Measurements from ENCODE around the gene NEMF. TPM values are rescaled to one million over a fixed set of nuclear protein-coding genes. Genes with fewer than 3 reads are reported as not detected.
A peak's percentile ranks its signal among the peaks of the same experiment; 100 is the strongest.

Gene NEMF
- total RNA-seq, 2 donors from 2014 or later = 83.4 to 83.5 TPM

DNA sequence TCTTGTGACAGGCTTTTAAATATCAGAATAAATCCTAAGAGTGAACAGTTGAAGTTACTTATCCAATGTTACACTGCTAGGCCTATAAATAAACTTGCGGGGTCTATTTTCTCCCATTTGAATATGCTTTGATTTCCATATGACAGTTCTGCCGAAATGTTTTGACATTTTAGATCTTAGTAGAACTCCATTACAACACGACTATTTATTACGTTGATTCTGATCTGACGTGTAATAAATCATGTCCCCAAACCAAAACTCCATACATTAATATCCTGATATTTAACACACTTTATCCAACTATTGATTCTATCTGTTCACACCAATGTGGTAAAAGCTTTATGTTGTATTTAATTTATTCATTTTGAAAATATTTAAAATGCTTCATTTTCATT lies 16.1 kb upstream of the NEMF start:
- Mint-ChIP-seq H3K27me3 (no peaks in the 10 kb centered on the region), H3K4me1 (peaks cover 14% of the 10 kb centered on the region), H3K4me3 (peak overlapping the region; percentile 94), H3K27ac (peak overlapping the region; percentile 97), H3K36me3 (ENCODE audit: low read depth) (peaks cover 2% of the 10 kb centered on the region)
- no peak for DNase-seq
- H3K9me3 ChIP-seq (ENCODE audit: control insufficient read depth, low read length, poor library complexity, severe bottlenecking) = no peaks in the 10 kb centered on the region
- ATAC-seq = no peak

DNA sequence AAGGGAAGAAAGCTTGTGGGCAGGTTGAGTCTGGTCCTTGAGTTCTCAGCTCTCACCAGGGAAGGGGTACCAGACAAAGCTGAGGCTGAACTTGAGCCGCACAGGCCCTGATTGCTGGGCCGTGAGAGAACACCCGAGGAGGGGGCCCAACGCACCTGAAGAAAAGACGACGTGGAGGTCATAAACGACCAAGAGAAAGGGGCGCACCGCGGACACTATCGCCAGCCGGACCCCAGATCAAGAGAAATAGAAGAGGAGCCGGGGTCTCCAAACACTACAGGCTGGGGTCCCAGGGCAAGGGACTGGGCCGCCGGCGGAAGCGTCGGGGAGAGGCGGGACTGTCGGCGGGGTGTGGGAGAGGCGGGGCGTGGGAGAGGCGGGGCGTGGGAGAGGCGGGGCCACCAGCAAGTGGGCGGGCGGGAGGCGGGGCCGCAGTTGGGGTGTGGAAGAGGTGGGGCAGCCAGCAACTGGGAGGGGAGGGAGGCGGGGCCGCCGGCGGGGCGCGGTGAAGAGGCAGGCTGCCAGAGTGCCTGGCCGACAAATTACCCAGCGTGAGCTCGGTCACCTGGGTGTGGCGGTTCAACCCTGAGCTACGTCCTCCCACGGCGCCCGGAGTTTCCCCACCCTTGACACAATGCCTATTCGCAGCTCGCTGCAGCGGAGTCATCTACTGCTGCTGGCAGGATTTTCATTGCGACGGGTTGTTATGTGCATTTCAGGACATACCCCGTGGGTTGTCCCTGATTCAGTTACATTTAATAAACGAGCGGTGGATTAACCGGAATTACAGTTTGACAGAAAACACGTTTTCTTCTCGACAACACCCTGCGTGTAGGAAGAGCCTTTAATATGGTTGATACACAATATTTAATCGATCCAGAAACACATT lies 15.5 kb upstream of the NEMF start:
- H3K36me3 Mint-ChIP-seq (ENCODE audit: low read depth) = peaks cover 2% of the 10 kb centered on the region
- peak; percentile 94 for ATAC-seq
- peak; percentile 89 to 98 (median 98) for DNase-seq
- peak overlapping the region; percentile 94 for H3K4me3 Mint-ChIP-seq
- peaks cover 14% of the 10 kb centered on the region for H3K4me1 Mint-ChIP-seq
- peak overlapping the region; percentile 97 for H3K27ac Mint-ChIP-seq
- H3K27me3 Mint-ChIP-seq = no peaks in the 10 kb centered on the region
- H3K9me3 ChIP-seq (ENCODE audit: control insufficient read depth, low read length, poor library complexity, severe bottlenecking) = no peaks in the 10 kb centered on the region

DNA sequence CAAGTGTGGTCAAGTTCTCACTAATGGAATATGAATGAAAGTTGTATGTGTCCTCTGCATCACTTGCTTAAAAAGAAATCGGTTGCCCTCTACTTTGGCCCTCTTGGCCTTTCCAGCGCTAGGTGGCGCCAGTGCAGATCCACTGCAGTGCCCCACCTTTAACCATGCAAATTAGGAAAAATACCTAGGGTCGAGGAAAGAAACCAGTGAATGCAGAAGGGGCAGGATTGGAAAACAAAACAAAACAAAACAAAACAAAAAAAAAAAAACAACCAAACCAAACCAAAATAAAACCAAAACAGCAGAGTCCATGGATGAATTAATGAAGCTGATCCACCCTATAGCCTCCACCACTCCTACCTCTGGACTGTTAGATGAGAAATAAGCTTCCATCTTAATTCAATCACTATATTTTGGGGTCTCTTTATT lies 12.9 kb upstream of the NEMF start:
- Mint-ChIP-seq H3K4me1 (peaks cover 22% of the 10 kb centered on the region), H3K36me3 (ENCODE audit: low read depth) (peaks cover 2% of the 10 kb centered on the region), H3K4me3 (no peak overlapping the region), H3K27ac (no peak overlapping the region), H3K27me3 (peaks cover 4% of the 10 kb centered on the region)
- ATAC-seq (no peak), DNase-seq (peak; percentile 58 to 78 (median 65))
- no peaks in the 10 kb centered on the region for H3K9me3 ChIP-seq (ENCODE audit: control insufficient read depth, low read length, poor library complexity, severe bottlenecking)

DNA sequence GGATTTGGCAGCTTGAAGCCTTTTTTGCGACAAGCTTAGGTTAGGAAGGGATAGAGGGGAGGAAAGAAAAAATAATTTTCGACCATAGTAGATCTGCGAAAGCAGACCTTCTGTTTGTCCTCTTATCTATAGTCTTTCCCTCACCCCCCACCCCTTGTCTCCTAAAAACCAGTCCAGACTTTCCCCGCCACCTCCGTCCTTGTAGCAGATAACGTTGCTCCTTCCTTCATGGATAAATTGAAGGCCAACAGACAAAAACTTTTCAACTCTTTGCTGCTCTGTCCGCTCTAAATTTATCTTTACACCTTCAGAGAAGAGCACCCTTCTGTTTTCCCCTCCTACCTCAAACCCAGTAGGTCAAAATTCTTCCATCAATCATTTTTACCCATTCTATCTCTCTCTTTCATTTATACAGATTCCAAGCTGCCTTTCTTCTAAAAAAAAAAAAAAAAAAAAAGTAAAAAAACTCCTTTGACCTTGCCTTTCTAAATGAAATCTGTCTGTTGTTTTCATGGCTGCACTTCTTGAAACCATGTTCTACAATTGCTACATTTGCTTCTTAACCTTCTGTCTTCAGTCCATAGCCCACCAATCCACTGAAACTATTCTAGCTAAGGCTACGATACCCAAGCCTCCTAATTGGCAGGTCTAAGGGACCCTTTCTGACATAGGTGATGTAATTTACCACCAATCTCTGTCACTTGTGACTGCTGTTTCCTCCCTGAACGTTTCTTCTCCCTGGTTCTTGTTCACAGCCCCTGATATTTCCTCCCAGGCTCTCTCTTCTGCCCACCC lies 11.1 kb upstream of the NEMF start:
- no peaks in the 10 kb centered on the region for H3K9me3 ChIP-seq (ENCODE audit: control insufficient read depth, low read length, poor library complexity, severe bottlenecking)
- Mint-ChIP-seq H3K27me3 (peaks cover 4% of the 10 kb centered on the region), H3K27ac (no peak overlapping the region), H3K4me1 (peaks cover 18% of the 10 kb centered on the region), H3K36me3 (ENCODE audit: low read depth) (peaks cover 2% of the 10 kb centered on the region), H3K4me3 (no peak overlapping the region)
- DNase-seq (no peak), ATAC-seq (no peak)

DNA sequence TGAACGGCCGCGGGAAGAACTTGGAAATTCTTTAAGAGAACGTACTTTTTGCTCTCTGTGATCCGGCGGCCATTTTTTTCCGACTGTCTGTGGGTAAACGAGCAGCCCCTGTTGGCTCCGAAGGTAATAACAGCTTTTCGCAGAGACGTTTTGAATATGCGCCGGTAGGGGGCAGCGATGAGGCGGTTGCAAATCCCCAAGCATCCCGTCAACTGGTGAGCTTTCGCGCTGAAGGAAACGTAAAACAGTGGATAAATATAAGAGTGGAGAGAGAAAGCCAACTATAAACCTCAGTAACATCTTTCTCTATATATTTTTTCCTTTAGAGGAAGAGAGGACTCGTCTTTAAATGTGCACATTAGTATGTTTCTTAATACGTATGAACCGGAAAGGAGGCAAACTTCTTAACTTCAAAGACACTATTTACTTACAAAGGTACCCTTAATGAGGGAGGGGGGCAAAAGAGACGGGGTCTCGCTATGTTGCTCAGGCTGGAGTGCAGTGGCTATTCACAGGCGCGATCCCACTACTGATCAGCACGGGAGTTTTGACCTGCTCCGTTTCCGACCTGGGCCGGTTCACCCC lies 9.6 kb upstream of the NEMF start:
- DNase-seq = peak; percentile 65 to 76 (median 73)
- no peak overlapping the region for H3K27ac Mint-ChIP-seq
- ATAC-seq = peak; percentile 47
- no peaks in the 10 kb centered on the region for H3K9me3 ChIP-seq (ENCODE audit: control insufficient read depth, low read length, poor library complexity, severe bottlenecking)
- H3K27me3 Mint-ChIP-seq = peaks cover 4% of the 10 kb centered on the region
- no peaks in the 10 kb centered on the region for H3K36me3 Mint-ChIP-seq (ENCODE audit: low read depth)
- no peak overlapping the region for H3K4me3 Mint-ChIP-seq
- H3K4me1 Mint-ChIP-seq = peaks cover 11% of the 10 kb centered on the region

DNA sequence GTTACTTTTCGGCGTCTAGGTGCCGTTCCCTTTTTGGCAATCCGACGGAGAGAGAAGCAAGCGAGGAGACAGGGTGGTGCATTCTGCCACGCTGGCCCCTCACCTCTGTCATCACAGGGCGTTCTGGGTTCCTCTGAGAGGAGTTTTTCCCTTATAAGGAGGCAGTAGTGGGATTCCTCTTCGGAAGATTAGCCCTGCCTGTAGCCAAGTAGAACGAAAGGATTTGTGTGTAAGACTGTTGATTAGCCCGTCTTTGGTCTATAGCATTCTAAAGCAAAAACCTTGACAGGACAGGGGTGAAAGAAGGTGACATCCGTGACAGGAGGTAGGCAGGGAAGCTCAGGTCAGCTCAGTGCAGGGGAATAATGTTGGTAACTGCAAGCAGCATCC lies 9.1 kb upstream of the NEMF start:
- Mint-ChIP-seq H3K27ac (no peak overlapping the region), H3K36me3 (ENCODE audit: low read depth) (no peaks in the 10 kb centered on the region), H3K4me3 (no peak overlapping the region), H3K27me3 (peaks cover 4% of the 10 kb centered on the region), H3K4me1 (peaks cover 11% of the 10 kb centered on the region)
- H3K9me3 ChIP-seq (ENCODE audit: control insufficient read depth, low read length, poor library complexity, severe bottlenecking) = no peaks in the 10 kb centered on the region
- ATAC-seq (peak; percentile 8), DNase-seq (peak in 2 of 3 donors; percentile 31 to 33)

DNA sequence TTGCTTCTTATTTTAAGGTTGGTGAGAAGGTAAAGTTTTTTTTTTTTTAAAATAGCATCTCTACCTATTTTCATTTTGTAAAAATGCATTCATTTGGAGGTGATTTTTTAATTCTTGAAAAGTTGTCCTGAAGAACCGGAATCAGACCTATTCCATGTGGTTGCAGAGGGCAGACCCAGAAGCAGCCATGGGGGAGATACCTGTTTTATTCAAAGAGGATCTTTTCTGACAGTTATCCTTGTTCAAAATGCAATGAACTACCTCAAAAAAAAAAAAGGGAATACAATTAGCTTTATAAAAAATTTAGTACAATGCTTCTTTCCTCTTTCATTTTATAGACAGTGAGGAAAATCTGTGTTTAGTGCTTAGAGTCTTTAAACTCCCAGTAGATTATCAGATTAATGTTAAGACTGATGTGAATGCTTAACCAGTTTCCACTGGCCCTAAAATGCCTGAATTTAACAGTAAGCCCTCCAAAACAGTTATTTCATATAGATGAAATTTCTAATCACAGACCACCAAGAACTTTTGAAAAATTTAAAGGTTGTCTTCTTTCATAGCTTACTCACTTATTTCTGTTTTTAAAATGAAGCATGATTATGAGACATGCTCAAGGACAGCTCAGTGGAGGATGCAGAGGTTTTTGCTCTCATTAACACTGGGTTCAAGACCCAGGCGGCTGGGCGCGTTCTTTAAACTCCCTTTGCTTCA lies 8.6 kb upstream of the NEMF start:
- DNase-seq = no peak
- ATAC-seq = no peak
- peaks cover 4% of the 10 kb centered on the region for H3K27me3 Mint-ChIP-seq
- H3K4me3 Mint-ChIP-seq = no peak overlapping the region
- no peaks in the 10 kb centered on the region for H3K9me3 ChIP-seq (ENCODE audit: control insufficient read depth, low read length, poor library complexity, severe bottlenecking)
- H3K27ac Mint-ChIP-seq = no peak overlapping the region
- no peaks in the 10 kb centered on the region for H3K36me3 Mint-ChIP-seq (ENCODE audit: low read depth)
- H3K4me1 Mint-ChIP-seq = peaks cover 11% of the 10 kb centered on the region

DNA sequence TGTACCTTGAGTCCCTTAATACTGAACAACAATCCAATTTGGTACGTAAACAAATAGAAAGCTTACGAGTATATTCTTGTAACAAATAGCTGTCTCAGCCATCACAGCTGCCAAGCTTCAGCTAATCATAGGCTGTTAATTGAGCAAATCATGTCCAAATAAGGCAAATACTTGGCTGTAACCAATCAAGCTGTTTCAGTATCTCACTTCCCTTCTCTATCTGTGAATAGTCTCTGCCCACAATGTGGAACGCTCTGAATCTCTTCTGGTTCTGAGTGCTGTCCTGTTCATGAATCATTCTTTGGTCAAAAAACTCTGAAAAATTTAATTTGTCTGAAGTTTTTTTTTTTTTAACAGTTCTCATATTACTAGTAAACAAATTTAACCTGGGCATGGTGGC lies 5.8 kb upstream of the NEMF start:
- no peak for ATAC-seq
- Mint-ChIP-seq H3K27me3 (peaks cover 4% of the 10 kb centered on the region), H3K4me3 (no peak overlapping the region), H3K36me3 (ENCODE audit: low read depth) (no peaks in the 10 kb centered on the region), H3K27ac (no peak overlapping the region), H3K4me1 (peaks cover 16% of the 10 kb centered on the region)
- DNase-seq = no peak
- H3K9me3 ChIP-seq (ENCODE audit: control insufficient read depth, low read length, poor library complexity, severe bottlenecking) = no peaks in the 10 kb centered on the region

DNA sequence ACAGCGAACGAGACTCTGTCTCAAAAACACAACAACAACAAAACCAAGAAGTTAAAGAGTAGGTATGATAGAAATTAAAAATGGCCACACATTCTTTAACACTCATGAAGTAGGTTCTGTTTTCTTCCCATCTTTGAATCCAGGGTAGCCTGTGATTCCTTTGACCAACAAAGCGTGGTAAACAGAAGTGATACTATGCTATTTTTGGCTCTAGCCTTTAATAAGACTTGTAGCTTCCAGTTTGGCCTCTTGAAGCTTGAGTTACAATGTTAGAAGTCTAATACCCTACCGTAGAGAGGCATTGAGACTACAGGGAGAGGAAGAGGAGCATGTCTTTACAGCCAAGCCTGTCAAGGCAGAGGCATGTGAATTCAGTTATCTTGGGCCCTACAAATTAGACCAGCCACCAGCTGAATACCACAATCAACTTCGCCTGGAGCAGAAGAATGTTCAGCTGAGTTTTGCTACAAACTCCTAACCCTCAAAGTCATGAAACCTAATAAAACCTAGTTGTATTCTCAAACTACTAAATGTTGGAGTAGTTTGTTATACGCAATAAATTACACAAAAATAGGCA lies 4.9 kb upstream of the NEMF start:
- DNase-seq = no peak
- H3K27me3 Mint-ChIP-seq = peaks cover 4% of the 10 kb centered on the region
- H3K36me3 Mint-ChIP-seq (ENCODE audit: low read depth) = peaks cover 4% of the 10 kb centered on the region
- ATAC-seq = no peak
- H3K27ac Mint-ChIP-seq = no peak overlapping the region
- H3K9me3 ChIP-seq (ENCODE audit: control insufficient read depth, low read length, poor library complexity, severe bottlenecking) = no peaks in the 10 kb centered on the region
- H3K4me3 Mint-ChIP-seq = no peak overlapping the region
- H3K4me1 Mint-ChIP-seq = peaks cover 21% of the 10 kb centered on the region

DNA sequence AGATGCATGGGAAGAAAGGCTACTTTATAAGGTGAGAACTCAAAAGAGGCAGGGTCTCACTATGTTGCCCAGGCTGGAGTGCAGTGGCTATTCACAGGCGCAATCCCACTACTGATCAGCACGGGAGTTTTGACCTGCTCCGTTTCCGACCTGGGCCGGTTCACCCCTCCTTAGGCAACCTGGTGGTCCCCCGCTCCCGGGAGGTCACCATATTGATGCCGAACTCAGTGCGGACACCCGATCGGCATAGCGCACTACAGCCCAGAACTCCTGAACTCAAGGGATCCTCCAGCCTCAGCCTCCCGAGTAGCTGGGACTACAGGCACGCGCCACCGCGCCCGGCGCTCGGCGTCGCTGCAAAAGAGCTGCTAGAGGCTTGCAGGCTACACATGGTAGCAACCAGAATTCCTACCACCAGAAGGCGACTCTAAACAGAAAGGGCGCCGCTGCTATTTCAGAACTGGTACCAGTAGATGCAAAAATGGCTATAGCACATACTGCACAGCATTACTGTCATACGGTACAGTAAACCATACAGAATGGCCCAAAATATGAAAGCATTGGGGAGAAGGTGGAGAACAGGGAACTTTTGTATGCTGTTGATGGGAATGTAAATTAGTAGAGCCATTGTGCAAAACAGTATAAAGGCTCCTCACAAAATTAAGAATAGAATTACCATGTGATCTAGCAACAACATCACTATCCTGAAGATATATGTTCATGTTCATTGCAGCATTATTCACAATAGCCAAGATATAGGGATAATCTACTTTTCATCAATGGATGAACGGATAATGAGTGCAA lies 1.2 kb upstream of the NEMF start:
- peak overlapping the region; percentile 97 for H3K27ac Mint-ChIP-seq
- peak; percentile 41 to 60 (median 54) for DNase-seq
- peaks cover 19% of the 10 kb centered on the region for H3K4me1 Mint-ChIP-seq
- peak overlapping the region; percentile 97 for H3K4me3 Mint-ChIP-seq
- peaks cover 4% of the 10 kb centered on the region for H3K36me3 Mint-ChIP-seq (ENCODE audit: low read depth)
- H3K27me3 Mint-ChIP-seq = no peaks in the 10 kb centered on the region
- H3K9me3 ChIP-seq (ENCODE audit: control insufficient read depth, low read length, poor library complexity, severe bottlenecking) = no peaks in the 10 kb centered on the region
- ATAC-seq = peak; percentile 77

DNA sequence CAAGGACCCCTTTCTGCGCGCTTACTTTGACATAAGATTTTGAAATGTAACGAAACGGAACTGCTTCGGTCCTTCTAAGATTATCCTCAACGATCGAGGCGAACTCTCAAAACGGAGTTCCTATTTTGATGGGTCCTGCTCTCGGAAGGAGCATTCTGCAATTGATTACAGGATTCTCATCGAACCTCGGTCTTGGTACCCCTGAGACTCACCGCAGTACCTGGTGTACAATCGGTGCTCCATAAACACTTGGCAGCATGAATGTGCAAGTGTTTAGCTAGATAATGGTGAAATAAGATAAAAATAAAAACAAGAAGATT lies 530 bp upstream of the NEMF start:
- H3K36me3 Mint-ChIP-seq (ENCODE audit: low read depth) = peaks cover 4% of the 10 kb centered on the region
- H3K27ac Mint-ChIP-seq = peak overlapping the region; percentile 97
- peaks cover 19% of the 10 kb centered on the region for H3K4me1 Mint-ChIP-seq
- peak overlapping the region; percentile 97 for H3K4me3 Mint-ChIP-seq
- ATAC-seq = peak; percentile 29
- no peaks in the 10 kb centered on the region for H3K9me3 ChIP-seq (ENCODE audit: control insufficient read depth, low read length, poor library complexity, severe bottlenecking)
- no peaks in the 10 kb centered on the region for H3K27me3 Mint-ChIP-seq
- no peak for DNase-seq

DNA sequence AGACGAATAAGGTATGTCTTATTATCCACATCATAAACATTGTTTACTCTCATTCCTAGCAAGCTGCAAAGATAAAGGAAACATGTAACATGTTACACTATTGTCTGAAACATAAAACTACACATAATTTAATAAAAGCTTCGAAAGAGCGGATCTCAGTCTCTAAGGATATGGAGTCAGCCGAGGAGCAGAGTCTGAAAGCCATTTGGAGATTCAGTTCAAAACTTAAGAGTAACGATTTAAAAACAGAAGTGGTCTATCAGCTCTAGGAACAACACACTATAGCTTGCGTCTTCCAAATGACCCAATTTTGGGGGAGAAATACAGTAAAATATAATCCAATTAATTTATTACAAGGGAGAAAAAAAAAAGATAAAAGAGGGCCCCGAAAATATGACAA lies 775 bp downstream of the NEMF start:
- no peaks in the 10 kb centered on the region for H3K9me3 ChIP-seq (ENCODE audit: control insufficient read depth, low read length, poor library complexity, severe bottlenecking)
- H3K4me3 Mint-ChIP-seq = peak overlapping the region; percentile 97
- H3K4me1 Mint-ChIP-seq = peaks cover 21% of the 10 kb centered on the region
- H3K36me3 Mint-ChIP-seq (ENCODE audit: low read depth) = peaks cover 4% of the 10 kb centered on the region
- H3K27ac Mint-ChIP-seq = peak overlapping the region; percentile 97
- no peaks in the 10 kb centered on the region for H3K27me3 Mint-ChIP-seq
- DNase-seq = no peak
- ATAC-seq = no peak

Data from T-helper 17 cell (primary cell).